Ishikawa (cell line): ENCODE measurements around the gene CCDC61.

Source experiments
- CREB1 ChIP-seq: IDR thresholded peaks from 2 replicates; pipeline ENCODE4 v1.6.1; 2012; ENCODE audit warnings: low read depth
- EP300 ChIP-seq: IDR thresholded peaks from 2 replicates; pipeline ENCODE4 v1.6.1; 2012; ENCODE audit warnings: borderline replicate concordance
- FOXM1 ChIP-seq: IDR thresholded peaks from 2 replicates; pipeline ENCODE4 v1.6.1; 2012; ENCODE audit warnings: low read depth, borderline replicate concordance
- MAX ChIP-seq: IDR thresholded peaks from 2 replicates; pipeline ENCODE4 v1.6.1; 2012
- TAF1 ChIP-seq: IDR thresholded peaks from 2 replicates; pipeline ENCODE4 v1.6.1; 2012; ENCODE audit warnings: low read depth, mild to moderate bottlenecking

- TF ChIP-seq TAF1 (peak; percentile 82), CREB1 (peak; percentile 81), FOXM1 (no peak), MAX (peak; percentile 67), EP300 (no peak)
Observed at GRCh38 chr19:45994998-45995714, at the start of gene CCDC61.
